ENCODE measurements around the gene IL17RB. TPM values are rescaled to one million over a fixed set of nuclear protein-coding genes. Genes with fewer than 3 reads are reported as not detected.
A peak's percentile ranks its signal among the peaks of the same experiment; 100 is the strongest.

Gene IL17RB
- total and polyA plus RNA-seq, 2 donors (not counting 1 experiment from before 2014, with no cell fraction given), result 0.07 to 0.32 TPM

DNA sequence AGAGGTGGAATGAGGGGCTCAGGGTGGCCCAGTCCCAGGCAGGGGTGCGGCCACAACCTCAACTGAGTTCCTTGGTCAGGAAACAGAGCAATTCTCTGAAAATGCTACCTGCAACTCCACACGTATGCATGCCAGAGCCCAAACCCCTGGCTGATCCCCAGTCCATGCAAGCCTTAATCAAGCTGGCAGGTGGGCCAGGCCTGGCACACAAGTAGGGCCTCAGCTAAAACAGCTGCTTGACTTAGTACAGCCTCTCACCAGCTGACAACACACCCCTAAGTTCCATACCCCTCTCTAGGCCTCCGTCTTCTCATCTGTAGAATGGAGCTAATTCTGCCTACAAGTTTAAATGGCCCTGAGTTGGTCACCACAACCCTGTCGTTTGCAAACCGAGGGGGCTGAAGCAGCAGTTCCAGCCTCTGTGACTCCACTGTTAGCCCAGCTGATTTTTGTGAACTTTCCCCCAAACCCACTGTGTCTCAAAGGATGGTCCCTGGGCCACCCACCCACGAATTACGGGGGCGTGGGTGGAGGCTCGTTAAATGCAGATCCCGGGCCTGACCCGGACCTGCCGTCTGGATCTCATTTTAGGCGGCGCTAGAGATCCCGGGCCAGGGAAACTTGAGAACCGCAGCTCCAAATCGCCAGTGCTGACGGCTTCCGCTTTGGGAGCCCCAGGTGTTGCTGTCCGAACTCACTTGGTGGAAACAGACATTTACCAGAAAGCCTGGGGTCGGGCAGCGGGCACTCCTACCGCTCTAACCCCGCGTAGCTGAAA, 1.1 kb upstream of the IL17RB start:
- no peaks in the 10 kb centered on the region for H3K79me2 ChIP-seq (ENCODE audit: control insufficient read depth, insufficient read depth, low read length)
- 19% methylated on average over 25 of the region's 25 CpGs for WGBS (ENCODE audit: insufficient coverage)
- H3K4me2 ChIP-seq (replicated peaks; ENCODE audit: low read depth, low read length, poor library complexity, severe bottlenecking), result peak overlapping the region; percentile 87
- peaks cover 27% of the 10 kb centered on the region for H3K4me1 Mint-ChIP-seq
- peak overlapping the region; percentile 62 for H2AFZ ChIP-seq (ENCODE audit: insufficient read depth, low read depth, low read length, poor library complexity, severe bottlenecking)
- no peak overlapping the region for H3K27ac Mint-ChIP-seq
- peak overlapping the region; percentile 57 for H3K9ac ChIP-seq (ENCODE audit: low read length)
- H4K20me1 ChIP-seq (ENCODE audit: control insufficient read depth, insufficient read depth, low read length, poor library complexity, severe bottlenecking), result no peaks in the 10 kb centered on the region
- TF ChIP-seq EZH2 (IDR thresholded peaks at IDR 0.05; ENCODE audit: borderline replicate concordance, insufficient read depth, low read depth, low read length, poor library complexity, severe bottlenecking), result no peak
- TF ChIP-seq, protein P1, sequence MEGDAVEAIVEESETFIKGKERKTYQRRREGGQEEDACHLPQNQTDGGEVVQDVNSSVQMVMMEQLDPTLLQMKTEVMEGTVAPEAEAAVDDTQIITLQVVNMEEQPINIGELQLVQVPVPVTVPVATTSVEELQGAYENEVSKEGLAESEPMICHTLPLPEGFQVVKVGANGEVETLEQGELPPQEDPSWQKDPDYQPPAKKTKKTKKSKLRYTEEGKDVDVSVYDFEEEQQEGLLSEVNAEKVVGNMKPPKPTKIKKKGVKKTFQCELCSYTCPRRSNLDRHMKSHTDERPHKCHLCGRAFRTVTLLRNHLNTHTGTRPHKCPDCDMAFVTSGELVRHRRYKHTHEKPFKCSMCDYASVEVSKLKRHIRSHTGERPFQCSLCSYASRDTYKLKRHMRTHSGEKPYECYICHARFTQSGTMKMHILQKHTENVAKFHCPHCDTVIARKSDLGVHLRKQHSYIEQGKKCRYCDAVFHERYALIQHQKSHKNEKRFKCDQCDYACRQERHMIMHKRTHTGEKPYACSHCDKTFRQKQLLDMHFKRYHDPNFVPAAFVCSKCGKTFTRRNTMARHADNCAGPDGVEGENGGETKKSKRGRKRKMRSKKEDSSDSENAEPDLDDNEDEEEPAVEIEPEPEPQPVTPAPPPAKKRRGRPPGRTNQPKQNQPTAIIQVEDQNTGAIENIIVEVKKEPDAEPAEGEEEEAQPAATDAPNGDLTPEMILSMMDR (IDR thresholded peaks at IDR 0.05), result no peak
- ATAC-seq (ENCODE audit: low read depth), result no peak
- ChIA-PET POLR2A (no interaction called here), CTCF (interaction anchor here (1.0 kb wide), 1 partner anchor 8 kb away, joined by 3 read pairs; no protein-coding TSS in a partner anchor)
- H3K4me3 ChIP-seq (ENCODE audit: control extremely low read depth in 1 of 5, extremely low read depth in 1 of 5, insufficient read depth in 1 of 5, low read depth in 2 of 5, low read length in 4 of 5), result peak overlapping the region; percentile 11 to 63 (median 48)
- H3K9me3 Mint-ChIP-seq (ENCODE audit: insufficient read depth), result no peaks in the 10 kb centered on the region
- peak overlapping the region; percentile 80 for H3K4me3 Mint-ChIP-seq
- H3K27me3 Mint-ChIP-seq, result peaks cover 36% of the 10 kb centered on the region
- H3K36me3 ChIP-seq (replicated peaks in 1 of 2; ENCODE audit: control extremely low read depth in 1 of 2, control insufficient read depth in 1 of 2, extremely low read depth in 1 of 2, insufficient read depth in 2 of 2, low read length in 1 of 2), result no peaks in the 10 kb centered on the region
- H3K27me3 ChIP-seq (replicated peaks in 1 of 4; ENCODE audit: control extremely low read depth in 1 of 4, control insufficient read depth in 3 of 4, insufficient read depth in 4 of 4, low read length in 3 of 4), result peaks cover 0 to 52% (median 15%) of the 10 kb centered on the region in 4 experiments
- intact Hi-C loops (cut with micrococcal nuclease), result no loop called here
- H3K4me1 ChIP-seq (ENCODE audit: control insufficient read depth in 2 of 2, insufficient read depth in 2 of 2, low read length in 2 of 2), result peaks cover 14 to 21% of the 10 kb centered on the region in 2 donors
- H3K9me3 ChIP-seq (ENCODE audit: control extremely low read depth in 1 of 3, control insufficient read depth in 2 of 3, insufficient read depth in 1 of 3, low read length in 2 of 3), result peaks cover 0 to 8% (median 0%) of the 10 kb centered on the region in 3 donors
- H3K27ac ChIP-seq (ENCODE audit: low read length in 2 of 2), result no peak overlapping the region
- DNase-seq, result peak; percentile 25

DNA sequence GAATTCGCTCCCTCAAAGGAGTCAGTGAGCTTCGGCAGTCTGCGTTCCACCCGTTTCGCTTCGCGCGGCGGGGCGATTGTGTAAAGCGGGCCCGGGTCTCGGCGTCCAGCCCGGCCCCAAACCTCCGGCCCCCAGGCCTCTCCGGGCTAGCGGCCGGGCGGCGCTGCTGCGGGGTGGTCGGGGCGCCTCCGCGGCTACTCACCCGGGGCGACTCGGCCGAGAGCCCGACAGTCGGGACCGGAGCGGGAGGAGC, 561 bp upstream of the IL17RB start:
- intact Hi-C loops (cut with micrococcal nuclease), result no loop called here
- TF ChIP-seq EZH2 (IDR thresholded peaks at IDR 0.05; ENCODE audit: borderline replicate concordance, insufficient read depth, low read depth, low read length, poor library complexity, severe bottlenecking), result no peak
- TF ChIP-seq, protein P1 (IDR thresholded peaks at IDR 0.05), result no peak
- Mint-ChIP-seq H3K27ac (no peak overlapping the region), H3K4me3 (peak overlapping the region; percentile 80), H3K27me3 (peaks cover 36% of the 10 kb centered on the region), H3K9me3 (ENCODE audit: insufficient read depth) (no peaks in the 10 kb centered on the region), H3K4me1 (peaks cover 27% of the 10 kb centered on the region)
- POLR2A ChIA-PET, result no interaction called here
- Histone ChIP-seq H3K79me2 (ENCODE audit: control insufficient read depth, insufficient read depth, low read length) (no peaks in the 10 kb centered on the region), H3K36me3 (replicated peaks in 1 of 2; ENCODE audit: control extremely low read depth in 1 of 2, control insufficient read depth in 1 of 2, extremely low read depth in 1 of 2, insufficient read depth in 2 of 2, low read length in 1 of 2) (no peaks in the 10 kb centered on the region), H3K4me2 (replicated peaks; ENCODE audit: low read depth, low read length, poor library complexity, severe bottlenecking) (peak overlapping the region; percentile 87), H4K20me1 (ENCODE audit: control insufficient read depth, insufficient read depth, low read length, poor library complexity, severe bottlenecking) (no peaks in the 10 kb centered on the region), H2AFZ (ENCODE audit: insufficient read depth, low read depth, low read length, poor library complexity, severe bottlenecking) (peak overlapping the region; percentile 62), H3K4me1 (ENCODE audit: control insufficient read depth in 2 of 2, insufficient read depth in 2 of 2, low read length in 2 of 2) (peaks cover 14 to 21% of the 10 kb centered on the region in 2 donors), H3K27ac (ENCODE audit: low read length in 2 of 2) (no peak overlapping the region), H3K9ac (ENCODE audit: low read length) (peak overlapping the region; percentile 57), H3K4me3 (ENCODE audit: control extremely low read depth in 1 of 5, extremely low read depth in 1 of 5, insufficient read depth in 1 of 5, low read depth in 2 of 5, low read length in 4 of 5) (peak overlapping the region; percentile 11 to 63 (median 48)), H3K9me3 (ENCODE audit: control extremely low read depth in 1 of 3, control insufficient read depth in 2 of 3, insufficient read depth in 1 of 3, low read length in 2 of 3) (peaks cover 0 to 8% (median 0%) of the 10 kb centered on the region in 3 donors), H3K27me3 (replicated peaks in 1 of 4; ENCODE audit: control extremely low read depth in 1 of 4, control insufficient read depth in 3 of 4, insufficient read depth in 4 of 4, low read length in 3 of 4) (peaks cover 0 to 52% (median 15%) of the 10 kb centered on the region in 4 experiments)
- CTCF ChIA-PET, result interaction anchor here (1.0 kb wide), 1 partner anchor 8 kb away, joined by 3 read pairs; no protein-coding TSS in a partner anchor
- no peak for ATAC-seq (ENCODE audit: low read depth)
- DNase-seq, result no peak
- WGBS (ENCODE audit: insufficient coverage), result under 1% methylated on average over 34 of the region's 34 CpGs

All from B cell (primary cell).